Measurements from ENCODE around the gene MCFD2.

DNA sequence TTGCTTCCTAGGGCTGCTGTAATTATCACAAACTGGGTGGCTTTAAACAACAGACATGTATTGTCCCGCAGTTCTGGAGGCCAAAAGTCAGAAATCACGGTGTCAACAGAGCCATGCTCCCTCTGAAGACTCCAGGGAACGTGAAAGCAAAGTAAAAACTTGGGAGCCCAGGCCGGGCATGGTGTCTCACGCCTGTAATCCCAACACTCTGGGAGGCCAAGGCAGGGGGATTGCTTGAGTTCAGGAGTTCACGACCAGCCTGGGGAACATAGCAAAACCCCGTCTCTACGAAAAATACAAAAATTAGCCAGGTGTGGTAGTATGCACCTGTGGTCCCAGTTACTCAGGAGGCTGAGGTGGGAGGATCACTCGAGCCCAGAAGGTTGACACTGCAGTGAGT lies 63.5 kb downstream of the MCFD2 start:
- TF ChIP-seq, protein P1, sequence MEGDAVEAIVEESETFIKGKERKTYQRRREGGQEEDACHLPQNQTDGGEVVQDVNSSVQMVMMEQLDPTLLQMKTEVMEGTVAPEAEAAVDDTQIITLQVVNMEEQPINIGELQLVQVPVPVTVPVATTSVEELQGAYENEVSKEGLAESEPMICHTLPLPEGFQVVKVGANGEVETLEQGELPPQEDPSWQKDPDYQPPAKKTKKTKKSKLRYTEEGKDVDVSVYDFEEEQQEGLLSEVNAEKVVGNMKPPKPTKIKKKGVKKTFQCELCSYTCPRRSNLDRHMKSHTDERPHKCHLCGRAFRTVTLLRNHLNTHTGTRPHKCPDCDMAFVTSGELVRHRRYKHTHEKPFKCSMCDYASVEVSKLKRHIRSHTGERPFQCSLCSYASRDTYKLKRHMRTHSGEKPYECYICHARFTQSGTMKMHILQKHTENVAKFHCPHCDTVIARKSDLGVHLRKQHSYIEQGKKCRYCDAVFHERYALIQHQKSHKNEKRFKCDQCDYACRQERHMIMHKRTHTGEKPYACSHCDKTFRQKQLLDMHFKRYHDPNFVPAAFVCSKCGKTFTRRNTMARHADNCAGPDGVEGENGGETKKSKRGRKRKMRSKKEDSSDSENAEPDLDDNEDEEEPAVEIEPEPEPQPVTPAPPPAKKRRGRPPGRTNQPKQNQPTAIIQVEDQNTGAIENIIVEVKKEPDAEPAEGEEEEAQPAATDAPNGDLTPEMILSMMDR (conservative IDR thresholded peaks at IDR 0.05; ENCODE audit: low read depth, low read length), result no peak
- no peak for TF ChIP-seq EZH2 (IDR thresholded peaks at IDR 0.05; ENCODE audit: borderline replicate concordance, low read depth, low read length, poor library complexity, severe bottlenecking)

Data from A673 (cell line).